GM18505 (cell line): ENCODE data around the gene TSPAN5.
"Not testable (repeated sequence)": the region's sequence is repeated elsewhere in the genome, so short reads cannot be mapped to it uniquely, and the experiment has no call there.

ENCODE experiments used
- ATAC-seq: cut with Tn5 transposase; IDR thresholded peaks from one replicate; pipeline ENCODE4 v1.9.1; 2021; ENCODE audit not compliant: unreplicated experiment
- POLR2A ChIP-seq: IDR thresholded peaks from 4 replicates; pipeline ENCODE4 v1.6.1; 2011; ENCODE audit warnings: borderline replicate concordance; ENCODE audit not compliant: insufficient read depth, insufficient read length; ENCODE audit errors: extremely low read depth

Gene TSPAN5

DNA sequence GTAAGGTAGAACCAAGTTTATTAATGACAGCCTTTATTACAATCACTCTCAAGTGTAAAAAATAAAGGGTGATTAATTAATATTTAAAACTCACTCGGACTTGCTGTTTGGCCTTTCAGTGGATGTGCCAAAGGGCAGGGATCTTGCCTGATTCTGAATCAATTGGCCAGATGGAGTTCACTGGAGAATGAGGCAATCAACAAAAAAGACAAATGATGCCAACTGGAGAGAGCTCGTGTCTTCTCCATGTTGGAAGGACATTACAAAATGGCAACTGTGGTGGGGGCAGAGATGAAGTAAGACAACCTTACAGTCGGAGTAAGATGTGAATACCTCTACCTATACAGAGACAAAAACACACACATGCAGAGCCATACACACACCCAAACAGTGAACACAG lies 188.0 kb downstream of the TSPAN5 start:
- ATAC-seq, result no peak
- no peak for TF ChIP-seq POLR2A

DNA sequence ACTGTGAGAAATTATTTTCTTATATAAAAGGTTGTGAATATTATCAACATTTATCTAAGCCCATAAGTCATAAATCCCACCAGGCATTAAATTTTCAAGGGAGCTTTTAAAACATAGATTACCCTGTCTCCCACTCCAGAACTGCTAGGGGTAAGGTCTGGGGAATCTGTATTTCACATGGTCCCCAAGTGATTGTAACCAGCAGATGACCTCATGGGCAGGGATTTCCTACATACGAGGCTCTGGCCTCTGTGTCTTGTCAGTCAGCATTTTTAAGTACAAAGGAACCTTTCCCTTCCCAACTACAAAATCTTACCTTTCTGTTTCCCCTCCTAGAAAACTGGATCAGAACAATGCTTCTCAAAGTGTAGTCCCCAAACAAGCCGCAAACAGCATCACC lies 188.6 kb downstream of the TSPAN5 start:
- no peak for TF ChIP-seq POLR2A
- no peak for ATAC-seq

DNA sequence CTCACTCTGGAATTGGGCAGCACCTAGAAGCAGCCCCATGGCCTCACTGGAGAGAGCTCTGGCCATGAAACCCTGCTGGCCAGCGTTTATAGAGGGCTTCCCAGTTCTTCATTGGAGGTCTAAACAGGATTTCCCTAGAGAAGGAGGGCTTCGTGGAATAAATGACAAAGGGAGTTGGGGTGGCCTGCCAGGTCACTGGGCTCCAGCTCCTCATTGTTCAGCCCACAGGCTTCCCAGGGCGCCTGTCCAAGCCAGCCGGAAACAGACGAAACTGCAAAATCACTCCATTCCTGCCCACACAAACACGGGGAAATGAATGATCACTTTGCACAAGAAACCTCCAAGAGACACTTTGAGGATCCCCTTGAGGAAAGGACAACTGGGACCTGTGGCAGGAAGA lies 189.7 kb downstream of the TSPAN5 start:
- no peak for ATAC-seq

DNA sequence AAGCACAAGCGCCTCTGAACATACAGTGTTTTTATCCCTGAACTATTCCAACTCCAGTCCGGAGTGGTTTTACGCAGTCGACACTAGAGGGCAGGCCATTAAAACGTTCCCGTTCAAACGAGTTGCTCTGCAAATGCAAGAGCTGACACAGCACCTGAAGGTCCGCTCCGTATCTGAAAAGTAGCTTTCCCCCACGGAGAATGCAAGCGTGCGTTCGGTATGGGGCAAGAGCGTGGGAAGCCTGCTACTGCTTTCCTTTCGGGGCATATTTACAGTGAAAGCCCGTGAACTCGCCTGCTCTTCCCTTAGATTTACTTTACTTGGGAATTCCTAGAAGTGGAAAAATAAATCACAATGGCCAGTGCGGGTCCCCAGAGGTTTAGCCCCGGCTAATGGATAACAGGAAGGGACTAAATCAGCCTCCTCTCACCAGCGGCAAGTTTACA lies 190.8 kb downstream of the TSPAN5 start:
- ATAC-seq, result peak; percentile 95
- no peak for TF ChIP-seq POLR2A

More for the DNA sequence above, 189.7 kb downstream of the TSPAN5 start:
- TF ChIP-seq POLR2A, result no peak

DNA sequence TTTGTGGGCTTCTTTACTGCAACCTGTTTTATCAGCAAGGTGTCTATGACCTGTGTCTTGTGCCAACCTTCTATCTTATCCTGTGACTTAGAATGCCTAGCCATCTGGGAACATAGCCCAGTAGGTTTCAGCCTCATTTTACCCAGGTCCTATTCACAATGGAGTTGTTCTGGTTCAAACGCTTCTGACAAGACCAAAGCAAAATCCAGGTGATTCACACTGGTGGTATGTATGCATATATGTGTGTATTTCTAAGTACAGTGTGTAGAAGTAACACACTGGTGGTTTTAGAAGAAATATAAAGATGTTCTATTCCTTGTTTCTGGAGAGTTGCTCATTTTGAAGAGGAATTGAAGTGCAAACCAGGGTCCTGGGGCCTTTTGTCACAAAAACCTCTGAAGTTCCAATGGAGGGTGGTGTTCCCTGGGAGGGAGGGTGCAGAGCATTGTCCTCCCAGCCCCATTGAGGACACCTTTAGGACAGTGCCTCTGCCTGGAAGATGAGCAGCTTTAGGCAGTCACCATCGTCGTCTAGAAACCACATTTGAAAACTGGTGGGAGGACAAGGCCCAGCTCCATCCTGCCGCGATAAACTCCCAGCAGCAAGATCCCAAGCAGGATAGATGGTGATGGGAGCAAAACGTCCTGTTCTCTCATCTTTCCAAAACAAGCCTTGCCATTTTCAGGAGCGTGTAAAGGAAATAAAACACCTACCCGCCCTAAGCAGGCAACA lies 191.4 kb downstream of the TSPAN5 start:
- ATAC-seq, result no peak
- TF ChIP-seq POLR2A, result no peak

DNA sequence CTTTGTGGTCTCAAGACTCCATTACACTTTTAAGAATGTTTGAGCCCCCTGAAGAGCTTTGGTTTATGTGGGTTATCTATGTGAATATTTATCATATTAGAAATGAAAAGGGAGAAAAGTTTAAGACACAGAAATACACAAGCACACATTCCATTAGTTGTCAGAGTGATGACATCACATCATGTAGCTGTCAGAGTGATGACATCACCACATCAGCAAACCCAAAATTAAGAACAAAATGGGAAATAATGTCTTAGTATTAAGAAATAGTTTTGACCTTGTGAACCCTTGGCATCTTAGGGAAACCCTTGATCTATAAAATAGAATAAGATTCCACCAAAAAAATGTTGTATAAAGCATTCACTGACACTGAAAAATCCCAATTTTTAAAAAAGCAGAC lies 195.9 kb downstream of the TSPAN5 start:
- no peak for TF ChIP-seq POLR2A
- ATAC-seq, result no peak

DNA sequence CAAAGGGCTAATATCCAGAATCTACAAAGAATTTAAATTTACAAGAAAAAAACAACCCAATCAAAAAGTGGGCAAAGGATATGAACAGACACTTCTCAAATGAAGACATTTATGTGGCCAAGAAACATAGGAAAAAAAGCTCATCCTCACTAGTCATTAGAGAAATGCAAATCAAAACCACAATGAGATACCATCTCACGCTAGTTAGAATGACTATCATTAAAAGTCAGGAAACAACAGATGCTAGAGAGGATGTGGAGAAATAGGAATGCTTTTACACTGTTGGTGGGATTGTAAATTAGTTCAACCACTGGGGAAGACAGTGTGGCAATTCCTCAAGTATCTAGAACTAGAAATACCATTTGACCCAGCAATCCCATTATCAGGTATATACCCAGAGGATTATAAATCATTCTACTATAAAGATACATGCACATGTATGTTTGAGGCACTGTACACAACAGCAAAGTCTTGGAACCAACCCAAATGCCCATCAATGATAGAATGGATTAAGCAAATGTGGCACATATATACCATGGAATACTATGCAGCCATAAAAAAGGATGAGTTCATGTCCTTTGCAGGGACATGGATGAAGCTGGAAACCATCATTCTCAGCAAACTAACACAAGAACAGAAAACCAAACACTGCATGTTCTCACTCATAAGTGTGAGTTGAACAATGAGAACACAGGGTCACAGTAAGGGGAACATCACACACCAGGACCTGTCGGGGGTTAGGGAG lies 197.1 kb downstream of the TSPAN5 start:
- ATAC-seq, result not testable (repeated sequence)

DNA sequence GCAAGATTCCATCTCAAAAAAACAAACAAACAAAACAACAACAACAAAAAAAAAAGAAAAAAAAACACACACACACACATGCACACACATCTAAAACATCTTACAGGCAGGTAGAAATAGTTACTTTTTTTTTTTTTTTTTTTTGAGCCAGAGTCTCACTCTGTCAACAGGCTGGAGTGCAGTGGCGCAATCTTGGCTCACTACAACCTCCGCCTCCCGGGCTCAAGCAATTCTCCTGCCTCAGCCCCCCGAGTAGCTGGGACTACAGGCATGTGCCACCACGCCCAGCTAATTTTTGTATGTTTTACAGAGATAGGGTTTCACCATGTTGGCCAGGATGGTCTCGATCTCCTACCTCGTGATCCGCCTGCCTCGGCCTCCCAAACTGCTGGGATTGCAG lies 201.0 kb downstream of the TSPAN5 start:
- not testable (repeated sequence) for ATAC-seq

DNA sequence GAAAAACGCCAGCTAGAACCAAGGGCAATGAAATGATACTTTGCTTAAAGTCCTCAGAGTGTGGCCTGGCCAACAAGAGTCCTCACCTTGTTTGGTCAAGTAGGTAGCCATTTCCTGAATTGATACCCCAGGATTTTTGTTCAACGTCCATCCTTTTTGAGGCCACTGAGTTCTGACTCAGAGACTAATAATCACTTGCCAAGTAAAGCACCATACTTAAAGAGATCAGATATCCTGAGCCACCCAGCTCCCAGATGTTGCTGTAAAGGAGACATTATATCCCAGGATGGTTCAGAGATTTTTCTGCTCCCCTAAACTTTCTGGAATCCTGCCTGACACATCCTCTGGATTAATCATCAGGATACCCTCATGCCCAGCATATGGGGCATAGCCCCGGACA lies 206.3 kb downstream of the TSPAN5 start:
- ATAC-seq, result no peak

DNA sequence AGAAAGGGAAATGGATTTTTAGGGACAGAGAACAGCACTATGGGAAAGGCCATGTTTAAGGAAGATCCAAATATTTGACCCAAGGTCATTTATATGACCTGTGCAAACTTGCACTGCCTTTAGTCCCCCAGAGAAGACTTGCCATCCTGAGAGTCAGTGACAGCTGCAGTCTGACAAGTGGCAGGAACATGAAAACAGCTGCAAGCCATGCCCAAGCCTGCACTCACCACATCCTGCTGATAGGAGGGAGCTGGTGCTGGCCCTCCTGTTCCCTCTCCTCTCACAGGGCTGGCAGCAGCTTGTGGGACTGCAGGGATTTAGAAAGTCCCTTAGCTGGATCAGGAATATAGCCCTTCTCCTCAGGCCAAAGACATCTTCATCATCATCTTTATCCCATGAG lies 209.5 kb downstream of the TSPAN5 start:
- peak; percentile 26 for ATAC-seq
- TF ChIP-seq POLR2A, result no peak

More for the DNA sequence above, 206.3 kb downstream of the TSPAN5 start:
- no peak for TF ChIP-seq POLR2A

DNA sequence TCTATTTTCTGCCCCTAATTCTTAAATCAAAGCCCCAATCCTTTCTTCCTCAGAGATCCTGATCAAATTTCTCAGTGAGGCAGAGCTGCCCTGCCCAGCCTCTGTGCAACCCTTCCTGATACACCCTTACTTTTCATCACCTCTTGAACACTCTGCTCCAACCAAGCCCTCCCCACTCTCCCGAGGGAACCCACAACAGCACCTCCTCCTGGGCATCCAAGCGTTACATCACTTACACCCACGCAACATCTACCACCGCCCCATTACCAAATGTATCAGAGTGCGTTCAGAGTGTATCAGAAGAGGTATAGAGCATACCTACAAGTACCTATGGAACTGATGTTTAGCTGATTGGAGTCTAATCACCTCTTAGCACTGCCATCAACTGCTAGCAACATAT lies 210.8 kb downstream of the TSPAN5 start:
- ATAC-seq, result no peak
- TF ChIP-seq POLR2A, result no peak

DNA sequence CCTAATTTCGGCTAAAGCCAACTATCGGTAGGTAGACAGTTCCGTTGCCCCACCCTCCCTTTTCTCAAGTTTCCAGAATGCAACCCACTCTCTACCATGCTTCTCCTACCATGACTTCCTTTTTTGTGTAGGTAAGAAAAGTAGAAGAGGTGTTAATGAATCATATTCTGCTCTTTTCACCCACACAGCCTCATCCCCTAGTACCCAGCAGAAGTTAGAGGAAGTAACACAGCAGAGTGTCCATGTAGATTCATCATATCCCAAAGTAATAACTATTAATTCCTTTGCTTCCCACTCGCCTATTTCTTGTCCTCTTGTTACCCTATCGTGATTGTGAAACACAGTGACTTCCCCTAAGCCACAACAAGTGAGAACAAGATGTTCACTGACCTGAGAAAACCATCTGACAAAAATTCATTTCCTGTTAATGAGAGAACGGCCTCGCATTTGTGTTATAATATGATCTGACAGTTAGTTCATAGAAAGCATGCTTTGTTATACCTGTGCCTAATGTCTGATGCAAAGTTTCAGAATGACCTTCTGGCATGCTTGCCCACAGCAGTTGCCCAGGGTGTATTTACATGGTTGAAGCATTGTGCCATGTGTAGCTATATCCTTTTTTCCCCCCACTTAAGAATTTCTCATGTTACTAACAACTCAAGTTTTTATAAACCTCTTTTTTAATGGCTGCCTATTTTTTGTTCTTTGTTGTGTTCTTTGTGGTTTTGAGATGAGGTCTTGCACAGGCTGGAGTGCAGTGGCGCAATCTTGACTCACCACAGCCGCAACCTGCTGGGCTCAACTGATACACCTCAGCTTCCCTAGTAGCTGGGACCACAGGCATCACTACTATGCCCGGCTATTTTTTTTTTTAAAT lies 211.7 kb downstream of the TSPAN5 start:
- peak; percentile 82 for ATAC-seq
- no peak for TF ChIP-seq POLR2A

DNA sequence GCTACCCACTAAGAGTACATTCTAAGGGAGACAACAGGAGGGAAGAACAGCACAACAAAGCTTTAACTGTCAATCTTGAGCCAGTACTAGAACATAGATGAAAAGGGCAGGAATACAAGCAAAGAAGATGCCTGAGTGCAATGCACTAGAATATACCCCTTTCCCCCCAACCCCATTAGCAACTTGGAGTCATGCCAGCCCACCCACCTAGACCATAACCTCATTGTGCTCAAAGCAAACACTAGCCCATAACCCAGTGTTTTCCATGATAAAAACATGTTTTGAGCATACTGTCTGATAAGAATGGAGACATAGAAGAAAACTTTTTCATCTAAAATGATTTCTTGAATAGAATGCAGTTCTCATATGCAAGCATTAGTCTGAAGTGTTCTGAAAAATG lies 214.0 kb downstream of the TSPAN5 start:
- TF ChIP-seq POLR2A, result no peak
- no peak for ATAC-seq

DNA sequence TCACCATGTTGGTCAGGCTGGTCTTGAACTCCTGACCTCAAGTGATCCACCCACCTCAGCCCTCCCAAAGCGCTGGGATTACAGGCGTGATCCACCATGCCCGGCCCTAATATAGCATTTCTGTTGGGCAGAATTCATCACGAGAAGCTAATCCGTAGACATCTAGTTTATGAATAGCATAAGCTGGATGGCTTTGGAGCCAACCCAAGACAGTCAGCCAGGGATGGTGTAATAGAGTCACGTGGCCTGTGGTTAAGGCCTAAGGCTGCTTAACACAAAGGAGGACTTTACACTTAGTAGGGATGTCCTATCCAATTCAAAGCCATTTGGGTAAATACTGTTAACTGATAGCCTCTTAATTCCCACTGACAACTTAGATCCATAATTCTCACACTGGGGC lies 223.6 kb downstream of the TSPAN5 start:
- ATAC-seq, result no peak
- TF ChIP-seq POLR2A, result no peak

DNA sequence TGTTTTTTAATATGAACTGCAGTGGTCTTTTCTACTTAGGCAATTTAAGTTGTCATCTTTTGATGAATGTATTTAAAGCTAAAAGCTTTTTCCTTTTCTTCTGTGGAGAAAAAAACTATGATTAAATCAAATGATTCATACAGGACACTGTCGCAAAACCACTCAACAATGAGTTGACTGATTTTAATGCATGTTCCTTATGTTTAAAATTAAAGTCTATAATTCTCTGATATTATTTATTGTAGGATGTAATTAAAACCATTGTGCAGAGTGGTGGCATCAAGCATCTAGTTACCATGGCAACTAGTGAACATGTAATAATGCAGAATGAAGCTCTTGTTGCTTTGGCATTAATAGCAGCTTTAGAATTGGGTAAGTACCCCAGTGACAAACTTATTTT lies 224.7 kb downstream of the TSPAN5 start:
- no peak for ATAC-seq
- TF ChIP-seq POLR2A, result no peak
